Cardiac fibroblast (primary cell): ENCODE results near the gene PCNX2.

Experiments used
- DNase-seq, 2 donors: peaks; one replicate each; pipeline versions ENCODE4 v3.0.0 to v3.0.0-alpha.2; 2010; ENCODE audit warnings: low read depth in 2 of 2
- H3K4me3 ChIP-seq, 2 donors: replicated peaks in 1 of 2; 1 replicate in 1 of 2; 2 replicates in 1 of 2; pipeline ENCODE4 v1.5.1; 2011; ENCODE audit warnings: low read depth in 2 of 2, low read length in 2 of 2, mild to moderate bottlenecking in 2 of 2, moderate library complexity in 1 of 2
- TF ChIP-seq, protein P1 (sequence below): IDR thresholded peaks from one replicate; pipeline ENCODE4 v1.5.1; 2011; ENCODE audit warnings: low read depth, mild to moderate bottlenecking, low read length, inconsistent platforms

The PCNX2 gene

GRCh38 chr1:232968965-232969364, 326.6 kb downstream of the PCNX2 start:
- TF ChIP-seq, protein P1, sequence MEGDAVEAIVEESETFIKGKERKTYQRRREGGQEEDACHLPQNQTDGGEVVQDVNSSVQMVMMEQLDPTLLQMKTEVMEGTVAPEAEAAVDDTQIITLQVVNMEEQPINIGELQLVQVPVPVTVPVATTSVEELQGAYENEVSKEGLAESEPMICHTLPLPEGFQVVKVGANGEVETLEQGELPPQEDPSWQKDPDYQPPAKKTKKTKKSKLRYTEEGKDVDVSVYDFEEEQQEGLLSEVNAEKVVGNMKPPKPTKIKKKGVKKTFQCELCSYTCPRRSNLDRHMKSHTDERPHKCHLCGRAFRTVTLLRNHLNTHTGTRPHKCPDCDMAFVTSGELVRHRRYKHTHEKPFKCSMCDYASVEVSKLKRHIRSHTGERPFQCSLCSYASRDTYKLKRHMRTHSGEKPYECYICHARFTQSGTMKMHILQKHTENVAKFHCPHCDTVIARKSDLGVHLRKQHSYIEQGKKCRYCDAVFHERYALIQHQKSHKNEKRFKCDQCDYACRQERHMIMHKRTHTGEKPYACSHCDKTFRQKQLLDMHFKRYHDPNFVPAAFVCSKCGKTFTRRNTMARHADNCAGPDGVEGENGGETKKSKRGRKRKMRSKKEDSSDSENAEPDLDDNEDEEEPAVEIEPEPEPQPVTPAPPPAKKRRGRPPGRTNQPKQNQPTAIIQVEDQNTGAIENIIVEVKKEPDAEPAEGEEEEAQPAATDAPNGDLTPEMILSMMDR: no peak
- no peak overlapping the region for H3K4me3 ChIP-seq
- peak; percentile 65 to 67 for DNase-seq

DNA sequence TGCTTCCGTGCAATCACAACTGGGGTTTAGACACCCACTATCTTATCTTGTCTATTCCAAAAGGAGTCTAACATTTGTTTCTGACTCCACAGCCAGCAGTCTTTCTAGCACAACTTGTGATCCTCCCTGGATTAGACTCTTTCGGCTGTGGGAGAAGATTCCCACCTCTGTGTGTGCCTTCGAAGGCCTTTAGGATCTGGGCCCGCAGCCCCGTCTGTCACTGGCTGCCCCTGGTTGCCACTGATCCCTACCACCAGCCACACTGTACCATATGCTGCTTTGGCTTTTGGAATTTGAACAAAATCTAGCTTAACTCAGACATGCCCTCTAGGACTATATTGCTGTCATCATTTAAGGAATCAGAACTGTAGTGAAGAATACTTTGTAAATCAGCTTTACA, 327.1 kb downstream of the PCNX2 start:
- no peak for DNase-seq
- TF ChIP-seq, protein P1: no peak
- H3K4me3 ChIP-seq: no peak overlapping the region

GRCh38 chr1:232966663-232967062, 328.9 kb downstream of the PCNX2 start:
- TF ChIP-seq, protein P1: no peak
- no peak for DNase-seq
- H3K4me3 ChIP-seq: no peak overlapping the region

DNA sequence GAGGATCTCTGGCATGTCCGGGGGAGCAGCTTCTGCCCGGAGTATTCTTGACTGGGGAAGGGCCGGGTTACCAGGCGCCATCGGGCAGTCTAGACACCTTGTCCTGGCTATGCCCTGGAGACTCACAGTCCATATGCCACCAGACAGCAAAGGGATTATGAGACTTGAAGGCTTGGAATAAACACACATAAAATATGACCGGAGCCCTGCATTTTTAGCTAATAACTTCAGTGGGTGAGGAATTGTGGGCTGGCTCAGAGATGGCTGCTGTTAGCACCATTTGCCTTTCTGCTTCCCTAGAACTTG, 329.7 kb downstream of the PCNX2 start:
- TF ChIP-seq, protein P1: no peak
- no peak overlapping the region for H3K4me3 ChIP-seq
- DNase-seq: no peak

DNA sequence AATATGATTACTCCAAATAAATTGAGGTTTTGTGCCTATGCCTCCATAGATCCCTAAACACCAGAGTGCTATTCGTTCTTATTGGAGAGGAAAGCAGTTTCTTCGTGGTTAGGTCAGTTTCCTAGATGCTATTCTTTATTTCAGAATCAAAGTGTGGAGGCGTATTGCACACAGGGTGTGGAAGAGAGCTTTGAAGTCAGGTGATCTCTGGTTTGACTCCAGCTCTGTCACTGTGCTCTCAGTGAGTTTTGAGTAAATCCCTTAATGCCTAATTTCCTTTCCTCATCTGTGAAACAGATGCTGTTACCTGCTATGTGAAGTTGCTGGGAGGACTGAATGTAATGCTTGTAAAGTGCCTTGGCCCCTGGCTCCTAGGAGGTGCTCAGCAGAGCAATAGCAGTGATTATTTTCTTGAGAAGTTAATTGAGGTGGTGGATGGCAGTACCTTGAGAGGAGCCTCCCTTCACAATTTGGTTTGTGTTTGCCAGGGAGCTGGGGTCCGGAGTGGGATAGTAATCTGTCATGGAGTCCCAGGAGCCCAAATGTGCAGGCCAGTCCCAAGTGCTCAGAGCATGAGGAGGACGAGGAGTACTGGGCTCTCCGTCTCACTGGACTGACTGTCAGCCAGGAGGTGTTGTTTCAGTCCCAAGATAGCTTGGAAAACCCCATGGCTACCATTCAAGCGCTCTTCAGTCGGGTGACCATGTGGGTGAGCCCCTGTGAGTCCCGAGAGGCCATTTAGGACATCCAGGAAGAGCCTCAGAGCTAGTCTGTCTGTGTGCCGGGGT, 330.2 kb downstream of the PCNX2 start:
- DNase-seq: no peak
- no peak overlapping the region for H3K4me3 ChIP-seq
- TF ChIP-seq, protein P1: no peak

DNA sequence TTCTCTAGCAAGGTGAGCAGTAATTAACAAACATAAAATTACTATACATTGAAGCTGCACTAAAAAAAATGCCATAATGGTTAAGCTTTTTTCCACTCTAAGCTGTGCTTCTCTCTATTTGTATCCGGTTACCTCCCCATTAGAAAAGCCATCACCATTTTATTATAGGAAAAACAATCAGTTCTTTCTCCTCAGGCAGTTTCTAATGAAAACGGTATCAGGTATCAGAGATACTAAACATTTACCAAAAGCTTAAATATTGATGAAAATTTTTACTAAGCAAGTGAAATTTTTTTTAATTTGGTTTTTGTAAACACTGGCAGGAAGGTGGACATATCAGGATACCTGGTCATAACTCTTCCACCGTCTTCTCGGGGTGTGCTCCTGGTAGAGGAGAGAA, 330.9 kb downstream of the PCNX2 start:
- DNase-seq: no peak
- TF ChIP-seq, protein P1: no peak
- H3K4me3 ChIP-seq: no peak overlapping the region
